LNCaP clone FGC (cell line): ENCODE results near the gene MAGI1.

ENCODE experiments used
- DNase-seq: peaks from one replicate; pipeline ENCODE4 v3.0.0-alpha.2; 2011; ENCODE audit warnings: low read depth
- H3K4me3 ChIP-seq: 2 replicates; pipeline ENCODE4 v1.5.1; 2011; ENCODE audit warnings: mild to moderate bottlenecking, low read depth, low read length, control low read depth
- CTCF ChIP-seq: IDR thresholded peaks from 2 replicates; pipeline ENCODE4 v1.5.1; 2012; ENCODE audit warnings: mild to moderate bottlenecking; ENCODE audit not compliant: control insufficient read depth, insufficient read depth; ENCODE audit errors: extremely low read depth

MAGI1 gene

GRCh38 chr3:65739901-65740541 lies 298.7 kb downstream of the MAGI1 start:
- H3K4me3 ChIP-seq, result no peak overlapping the region
- no peak for TF ChIP-seq CTCF
- no peak for DNase-seq

DNA sequence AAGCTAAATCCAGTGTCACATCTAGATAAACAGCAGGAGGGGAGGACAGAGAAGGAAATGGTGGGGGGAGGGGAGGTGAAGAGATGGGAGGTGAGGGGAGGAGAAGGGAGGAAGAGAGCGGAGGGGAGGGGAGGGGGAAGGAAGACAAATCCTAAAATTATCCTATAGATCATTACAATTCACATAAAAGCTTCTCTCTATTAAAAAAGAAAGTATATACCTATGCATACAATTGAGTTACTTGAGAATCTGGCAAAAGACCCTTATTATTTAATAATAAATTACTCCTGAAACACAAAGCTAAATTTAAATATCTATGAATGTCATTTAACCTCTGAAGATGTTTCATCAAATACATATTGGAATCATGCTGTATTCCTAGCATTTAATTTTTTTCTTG lies 303.9 kb downstream of the MAGI1 start:
- no peak for TF ChIP-seq CTCF
- no peak for DNase-seq
- no peak overlapping the region for H3K4me3 ChIP-seq

GRCh38 chr3:65734382-65734781 lies 304.3 kb downstream of the MAGI1 start:
- H3K4me3 ChIP-seq, result no peak overlapping the region
- DNase-seq, result no peak
- no peak for TF ChIP-seq CTCF

GRCh38 chr3:65733459-65733858 lies 305.3 kb downstream of the MAGI1 start:
- no peak overlapping the region for H3K4me3 ChIP-seq
- no peak for TF ChIP-seq CTCF
- no peak for DNase-seq

- no peak overlapping the region for H3K4me3 ChIP-seq
- peak; percentile 81 for TF ChIP-seq CTCF
- DNase-seq, result peak; percentile 4
Measured at GRCh38 chr3:65732051-65732935, 306.4 kb downstream of the MAGI1 start.

GRCh38 chr3:65730449-65730848 lies 308.3 kb downstream of the MAGI1 start:
- H3K4me3 ChIP-seq, result no peak overlapping the region
- no peak for DNase-seq
- TF ChIP-seq CTCF, result no peak
